Hematopoietic multipotent progenitor cell treated with erythropoietin and hydrocortisone succinate and interleukin-3 and kit ligand, for 6 days (in vitro differentiated cells): ENCODE data around the gene OR2T27.
"Not testable (repeated sequence)": the region's sequence is repeated elsewhere in the genome, so short reads cannot be mapped to it uniquely, and the experiment has no call there.

Experiments used
- DNase-seq: peaks from one replicate; pipeline ENCODE4 v3.0.0-alpha.2; 2015

The OR2T27 gene, protein sequence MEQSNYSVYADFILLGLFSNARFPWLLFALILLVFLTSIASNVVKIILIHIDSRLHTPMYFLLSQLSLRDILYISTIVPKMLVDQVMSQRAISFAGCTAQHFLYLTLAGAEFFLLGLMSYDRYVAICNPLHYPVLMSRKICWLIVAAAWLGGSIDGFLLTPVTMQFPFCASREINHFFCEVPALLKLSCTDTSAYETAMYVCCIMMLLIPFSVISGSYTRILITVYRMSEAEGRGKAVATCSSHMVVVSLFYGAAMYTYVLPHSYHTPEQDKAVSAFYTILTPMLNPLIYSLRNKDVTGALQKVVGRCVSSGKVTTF

DNA sequence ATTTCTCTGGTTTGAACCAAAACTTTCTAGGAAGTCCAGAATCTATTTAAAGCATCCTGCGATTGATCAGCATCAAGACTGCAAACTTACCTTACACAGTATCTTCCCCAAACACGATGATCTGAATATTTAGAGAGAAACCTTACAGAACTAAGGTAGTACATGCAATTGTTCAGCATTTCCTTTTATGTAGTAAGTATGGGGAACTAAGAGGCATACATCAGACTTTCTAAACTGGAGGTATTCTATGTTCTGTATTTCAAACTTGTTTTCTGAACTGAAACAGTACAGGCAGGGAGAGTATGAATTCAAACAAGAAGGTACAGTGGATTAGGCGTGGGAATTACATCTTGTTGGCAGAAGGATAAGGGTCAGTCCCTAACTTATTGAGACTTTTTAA is at the start of gene OR2T27:
Gene OR2T27, minus strand, starts transcription at position 175 of the 400 bp plus-strand sequence. CDS start 4,644 bp downstream, outside the sequence.
- not testable (repeated sequence) for DNase-seq

DNA sequence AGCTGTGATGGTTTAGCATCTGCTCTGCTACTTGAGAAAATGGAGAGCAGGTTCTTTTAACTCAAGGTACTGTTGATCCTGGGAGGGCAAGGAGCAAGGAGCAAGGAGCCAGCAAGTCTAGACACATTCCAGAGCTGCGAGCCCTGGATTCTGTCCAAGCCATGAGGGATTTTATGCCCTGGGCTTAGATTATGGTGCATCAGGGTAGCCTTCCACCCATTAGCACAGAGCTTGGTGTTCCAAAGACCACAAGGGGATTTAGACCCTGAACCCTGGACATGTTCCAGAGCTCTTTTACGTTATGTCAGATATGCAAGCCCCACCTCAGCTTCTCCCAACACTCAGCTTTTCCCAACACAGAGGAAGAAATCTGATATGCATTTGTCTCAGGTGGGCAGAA is 49.3 kb upstream of the OR2T27 start:
- no peak for DNase-seq

GRCh38 chr1:248703674-248704073 is 48.3 kb upstream of the OR2T27 start:
- DNase-seq, result peak; percentile 29

GRCh38 chr1:248702714-248703113 is 47.4 kb upstream of the OR2T27 start, which contains the start of gene OR14I1:
Gene OR14I1, minus strand, starts transcription at chr1:248702766.
- DNase-seq, result no peak

- no peak for DNase-seq
Measured at GRCh38 chr1:248699099-248699498, 43.8 kb upstream of the OR2T27 start.

DNA sequence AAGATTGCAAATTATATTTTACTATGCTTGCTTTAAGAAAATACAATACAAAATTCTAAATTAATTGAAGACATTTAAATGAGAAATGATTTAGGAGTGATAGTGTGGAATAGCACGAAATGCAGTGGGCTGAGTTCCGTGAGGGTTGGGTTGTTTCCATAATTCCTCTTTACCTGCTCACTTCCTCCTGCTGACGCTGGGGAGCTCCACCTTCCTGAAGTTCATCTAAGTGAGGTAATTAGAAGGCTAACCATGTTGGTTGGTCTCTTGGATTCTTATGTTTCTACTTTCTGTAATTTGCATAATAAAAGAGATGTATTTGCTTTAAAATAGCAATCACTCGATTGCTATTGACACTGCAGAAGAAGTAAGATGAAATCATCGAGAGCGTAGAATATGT is 42.6 kb upstream of the OR2T27 start:
- no peak for DNase-seq

GRCh38 chr1:248696774-248697173 is 41.4 kb upstream of the OR2T27 start:
- no peak for DNase-seq

DNA sequence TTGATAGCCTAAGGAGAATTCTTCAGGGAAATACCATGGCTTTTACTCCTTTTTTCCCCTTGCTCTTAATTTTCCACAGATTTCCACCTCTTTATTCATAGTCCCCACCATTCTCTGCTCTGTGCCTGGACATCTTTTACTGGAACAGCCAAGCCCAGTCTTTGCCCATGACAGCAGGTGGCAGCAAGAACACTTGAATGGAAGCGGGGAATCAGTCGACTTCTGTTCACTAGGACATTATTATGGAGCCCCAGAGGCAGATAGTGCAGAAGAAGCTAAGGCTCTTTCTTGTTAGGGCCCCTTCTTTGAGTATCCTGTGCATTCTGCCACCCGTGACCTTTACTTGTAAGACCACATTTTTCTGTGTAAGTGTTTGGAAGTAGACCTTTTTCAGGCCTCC is 40.9 kb upstream of the OR2T27 start:
- peak; percentile 65 for DNase-seq

DNA sequence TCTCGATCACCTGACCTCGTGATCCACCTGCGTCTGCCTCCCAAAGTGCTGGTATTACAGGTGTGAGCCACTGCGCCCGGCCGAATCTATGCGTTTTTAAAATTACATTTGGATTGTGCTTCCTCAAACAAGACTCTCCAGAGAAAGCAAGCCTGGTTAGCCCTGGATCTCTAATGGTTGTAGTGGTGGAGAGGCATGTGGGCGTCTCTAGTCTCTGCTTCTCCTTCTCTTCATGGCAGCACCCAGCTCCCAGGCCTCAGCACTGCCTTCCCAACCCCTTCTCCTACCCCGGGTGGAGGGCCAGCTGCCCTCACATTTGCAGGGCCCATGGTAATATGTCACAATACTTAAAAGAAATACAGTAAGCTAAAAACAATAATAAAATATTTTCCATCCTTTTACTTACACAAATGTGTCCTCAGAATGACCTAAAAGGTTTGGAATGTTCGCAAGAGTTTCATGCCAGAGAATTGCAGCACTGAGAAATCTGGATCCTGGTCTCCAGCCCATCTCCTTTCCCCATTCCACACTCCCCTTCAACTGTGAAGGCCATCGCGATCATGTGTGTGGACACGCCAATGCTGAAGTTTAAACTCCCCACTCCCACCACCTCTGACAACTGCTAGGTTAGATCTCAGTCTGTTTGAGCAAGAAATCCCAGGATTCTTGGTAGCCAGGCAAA is 40.3 kb upstream of the OR2T27 start:
- no peak for DNase-seq

DNA sequence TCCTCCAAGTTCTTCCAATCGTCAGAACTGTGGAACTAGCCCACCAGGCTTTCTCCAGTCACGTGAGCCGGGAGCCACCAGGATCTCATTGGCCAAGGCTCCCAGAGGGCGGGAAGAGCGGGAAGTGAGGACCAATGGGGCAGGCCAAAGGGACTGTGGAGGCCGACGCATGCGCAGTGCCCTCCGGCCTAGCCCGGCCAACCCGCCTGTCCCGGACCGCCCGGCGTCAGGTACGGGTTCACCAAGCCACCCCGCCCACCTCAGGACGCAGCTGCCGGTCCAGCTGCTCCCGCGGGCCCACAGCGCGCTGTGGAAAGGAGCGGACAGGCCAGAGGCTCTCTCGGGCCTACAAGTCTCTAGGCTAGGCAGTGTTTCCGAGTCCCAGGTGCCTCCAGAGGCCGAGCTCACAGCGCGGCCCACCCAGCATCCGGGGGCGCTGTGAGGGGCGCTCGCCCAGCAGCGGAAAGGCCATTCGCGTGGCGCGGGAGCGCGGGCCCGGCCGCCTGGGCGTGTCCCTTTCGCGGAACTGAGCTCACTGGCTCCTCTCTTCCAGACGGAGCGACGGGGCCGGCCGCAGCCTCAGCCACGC is 36.3 kb upstream of the OR2T27 start:
- DNase-seq, result no peak

- DNase-seq, result no peak
Measured at GRCh38 chr1:248688527-248689298, 33.4 kb upstream of the OR2T27 start.

- peak; percentile 43 for DNase-seq
Measured at GRCh38 chr1:248686815-248687214, 31.5 kb upstream of the OR2T27 start.

DNA sequence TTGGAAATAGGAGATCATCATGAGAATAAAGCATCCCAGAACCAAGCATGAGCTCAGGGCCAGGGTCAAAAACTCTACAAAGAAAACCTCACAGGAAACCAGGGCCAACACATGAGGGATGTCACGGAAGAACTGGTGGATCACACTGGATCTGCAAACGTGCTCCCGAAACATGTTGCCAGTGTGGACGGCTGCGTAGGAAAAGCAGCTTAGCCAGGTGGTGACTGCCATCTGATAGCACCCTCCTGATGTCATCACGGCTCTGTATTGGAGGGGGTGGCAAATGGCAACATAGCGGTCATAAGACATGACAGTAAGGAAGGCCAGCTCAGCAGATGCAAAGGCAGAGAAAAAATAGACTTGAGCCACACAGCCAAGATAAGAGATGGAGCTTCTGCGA is 26.3 kb upstream of the OR2T27 start:
- DNase-seq, result no peak

- DNase-seq, result no peak
Measured at GRCh38 chr1:248670003-248670402, 14.7 kb upstream of the OR2T27 start.

DNA sequence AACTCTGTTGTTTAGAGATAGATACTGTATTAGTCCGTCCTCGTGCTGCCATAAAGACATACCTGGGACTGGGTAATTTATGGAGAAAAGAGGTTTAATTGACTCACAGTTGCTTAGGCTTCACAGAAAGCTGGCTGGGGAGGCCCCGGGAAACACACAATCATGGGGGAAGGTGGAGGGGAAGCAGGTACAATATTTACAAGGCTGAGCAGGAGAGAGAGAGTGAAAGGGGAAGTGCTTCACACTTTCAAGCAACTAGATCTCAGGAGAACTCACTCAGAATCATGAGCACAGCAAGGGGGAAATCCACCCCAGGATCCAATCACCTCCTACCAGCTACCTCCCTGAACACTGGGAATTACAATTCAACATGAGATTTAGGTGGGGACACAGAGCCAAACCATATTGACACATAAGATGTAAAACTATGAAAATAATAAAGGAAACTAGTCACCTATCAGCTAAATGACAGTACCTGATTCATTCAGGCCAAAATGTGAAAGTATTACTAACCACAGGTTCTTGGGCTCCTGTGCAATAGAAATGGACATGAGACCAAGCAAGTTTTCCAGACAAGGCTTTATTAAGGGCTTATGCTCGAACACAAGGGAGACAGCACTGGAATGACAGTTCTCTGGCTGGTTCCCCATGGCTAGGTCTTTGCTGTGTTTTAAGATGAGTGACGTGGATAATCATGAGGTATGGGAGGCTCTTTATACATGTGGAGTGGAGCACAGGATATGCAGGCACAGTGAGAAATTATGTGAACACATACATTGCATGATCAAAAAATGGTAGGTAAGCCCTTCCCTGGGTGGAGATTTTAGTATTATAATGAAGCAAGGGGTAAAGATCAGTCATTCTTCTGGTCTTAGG is 8.4 kb upstream of the OR2T27 start:
- DNase-seq, result not testable (repeated sequence)

DNA sequence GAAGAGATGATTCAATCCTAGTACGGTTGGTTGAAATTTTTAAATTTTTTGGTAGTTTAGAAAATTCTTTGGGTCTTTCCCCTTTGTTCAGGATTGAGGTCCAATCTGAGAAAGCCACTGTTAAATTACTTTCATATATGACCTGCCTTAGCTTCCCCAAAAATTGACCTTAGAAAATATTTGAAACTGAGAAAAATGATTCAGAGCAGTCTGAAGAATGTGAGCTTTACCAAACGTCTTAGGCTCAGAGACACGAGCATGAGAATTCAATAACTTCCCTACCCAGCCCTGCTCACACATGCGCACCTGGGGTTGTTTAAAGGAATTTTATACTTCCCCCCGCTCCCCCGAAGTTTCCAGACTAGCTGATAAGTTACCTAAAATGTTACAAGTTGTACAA is 1.5 kb upstream of the OR2T27 start:
- DNase-seq, result not testable (repeated sequence)

DNA sequence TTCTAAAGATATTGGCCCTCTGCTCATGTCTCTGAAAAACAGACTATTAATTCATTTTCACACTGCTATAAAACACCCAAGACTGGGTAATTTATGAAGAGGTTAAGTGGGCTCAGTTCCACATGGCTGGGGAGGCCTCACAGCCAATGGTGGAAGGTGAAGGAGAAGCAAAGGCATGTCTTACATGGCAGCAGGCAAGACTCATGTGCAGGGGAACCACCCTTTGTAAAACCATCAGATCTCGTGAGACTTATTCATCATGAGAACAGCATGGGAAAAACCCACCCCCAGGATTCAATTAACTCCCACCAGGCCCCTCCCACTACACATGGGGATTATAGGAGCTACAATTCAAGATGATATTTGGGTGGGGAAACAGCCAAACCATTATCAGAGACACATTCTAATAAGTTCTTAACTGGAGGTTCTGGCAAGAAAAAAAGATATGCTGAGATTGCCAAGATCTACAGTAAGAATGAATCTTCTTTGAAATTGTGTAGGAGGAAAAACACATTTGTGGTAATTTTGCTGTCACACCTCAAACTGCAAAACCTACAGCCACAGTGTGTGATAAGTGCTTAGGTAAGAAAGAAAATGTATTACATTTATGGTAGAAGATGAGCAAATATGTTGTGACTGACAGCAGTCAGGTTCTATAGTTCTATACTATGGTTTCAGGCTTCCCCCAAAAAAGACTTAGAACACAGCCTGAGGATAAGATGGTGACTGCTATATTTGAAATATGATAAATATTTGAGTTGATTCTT is 6.4 kb downstream of the OR2T27 start:
- DNase-seq, result not testable (repeated sequence)

DNA sequence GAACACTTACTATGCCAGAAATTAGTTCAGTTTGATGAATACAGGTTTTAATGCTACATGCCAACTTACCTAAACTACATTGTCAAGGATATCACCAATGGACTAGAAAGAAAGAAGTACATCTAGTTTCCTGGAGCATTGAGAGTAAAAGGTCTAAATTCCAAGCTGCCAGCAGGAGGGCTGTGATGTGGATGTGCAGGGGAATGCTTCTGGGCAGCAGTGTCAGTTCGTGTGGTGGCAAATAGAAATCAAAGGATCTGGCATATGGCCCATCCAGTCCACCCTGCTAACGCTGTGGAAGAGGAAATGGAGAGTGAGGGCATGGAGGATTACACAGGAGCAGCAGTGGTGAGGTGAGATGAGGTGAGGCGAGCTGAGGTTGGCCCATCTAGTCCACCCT is 10.2 kb downstream of the OR2T27 start, which contains the start of gene OR2T35:
Gene OR2T35, minus strand, starts transcription at position 101 of the 400 bp plus-strand sequence. CDS start 6,020 bp downstream, outside the sequence.
- not testable (repeated sequence) for DNase-seq

DNA sequence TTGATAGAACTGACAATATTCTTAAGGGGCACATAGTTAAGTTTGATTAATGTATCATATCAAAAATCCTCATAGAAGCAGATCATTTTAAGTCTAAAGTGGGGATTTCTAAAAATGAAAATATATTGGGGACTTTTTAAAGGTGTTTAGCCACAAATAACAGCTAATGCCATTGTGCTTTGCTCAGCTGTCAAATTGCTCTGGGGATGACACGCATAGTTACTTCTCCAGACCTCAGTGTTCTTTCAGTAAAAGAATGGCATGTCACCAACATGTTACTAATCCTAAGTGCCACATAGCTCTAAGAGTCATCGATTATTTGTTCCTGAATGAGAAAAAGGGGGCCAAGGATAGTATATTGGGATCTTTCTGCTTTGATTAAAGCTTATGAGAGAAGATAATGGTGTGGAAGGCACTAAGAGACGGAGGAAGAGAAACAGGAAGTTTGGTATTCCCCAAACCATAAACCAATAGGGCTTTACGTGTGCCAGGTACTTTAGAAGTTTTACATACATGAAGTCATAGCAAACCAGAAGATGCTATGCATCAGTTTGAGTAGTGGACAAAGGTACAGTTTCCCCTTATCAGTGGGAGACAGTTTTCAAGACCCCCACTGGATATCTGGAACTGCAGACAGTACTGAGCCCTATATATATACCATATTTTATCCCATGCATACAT is 12.2 kb downstream of the OR2T27 start:
- DNase-seq, result not testable (repeated sequence)

DNA sequence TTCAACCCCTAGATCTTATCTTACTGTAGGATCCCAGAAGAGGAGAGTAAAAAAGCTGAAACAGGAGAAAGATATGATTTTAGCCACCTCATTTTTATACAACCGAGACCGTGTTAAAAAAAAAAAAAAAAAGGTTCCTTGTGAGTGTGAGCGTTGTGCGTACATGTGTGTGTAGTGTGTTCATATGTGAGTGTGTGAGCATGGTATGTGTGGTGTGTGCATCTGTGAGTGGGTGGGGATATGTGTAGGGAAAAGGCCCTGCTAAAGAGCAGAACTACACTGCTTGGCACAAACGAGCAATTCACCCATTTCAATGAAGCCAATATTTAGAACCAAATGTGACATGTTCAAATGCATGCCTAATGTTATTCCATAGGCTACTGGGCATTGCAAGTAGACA is 13.7 kb downstream of the OR2T27 start:
- DNase-seq, result not testable (repeated sequence)

DNA sequence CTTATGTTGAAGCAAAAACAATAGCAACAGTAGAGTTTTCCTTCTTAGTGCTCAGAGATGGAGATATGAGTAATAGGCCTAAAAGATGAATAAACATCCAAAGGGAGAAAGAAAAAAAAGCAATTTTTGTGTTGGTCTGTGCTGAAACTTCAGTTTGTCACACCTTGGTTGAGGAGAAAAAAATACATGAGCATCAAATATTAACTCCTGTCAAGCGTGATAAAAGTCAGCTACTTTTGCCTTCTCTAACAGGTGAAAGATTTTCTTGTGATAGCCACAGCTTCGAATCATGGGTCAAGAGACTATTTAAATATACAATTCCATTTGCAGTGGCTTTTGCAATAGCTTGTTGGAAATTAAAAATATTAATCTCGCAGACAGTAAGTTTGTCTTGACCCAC is 14.4 kb downstream of the OR2T27 start:
- not testable (repeated sequence) for DNase-seq
